Astrocyte of the hippocampus (primary cell): ENCODE measurements around the gene NCF4.

Source experiments
- DNase-seq: peaks from one replicate; pipeline ENCODE4 v3.0.0; 2011; ENCODE audit warnings: low read depth, low spot score

Gene NCF4

GRCh38 chr22:36894266-36894665 is 33.5 kb downstream of the NCF4 start:
- no peak for DNase-seq

DNA sequence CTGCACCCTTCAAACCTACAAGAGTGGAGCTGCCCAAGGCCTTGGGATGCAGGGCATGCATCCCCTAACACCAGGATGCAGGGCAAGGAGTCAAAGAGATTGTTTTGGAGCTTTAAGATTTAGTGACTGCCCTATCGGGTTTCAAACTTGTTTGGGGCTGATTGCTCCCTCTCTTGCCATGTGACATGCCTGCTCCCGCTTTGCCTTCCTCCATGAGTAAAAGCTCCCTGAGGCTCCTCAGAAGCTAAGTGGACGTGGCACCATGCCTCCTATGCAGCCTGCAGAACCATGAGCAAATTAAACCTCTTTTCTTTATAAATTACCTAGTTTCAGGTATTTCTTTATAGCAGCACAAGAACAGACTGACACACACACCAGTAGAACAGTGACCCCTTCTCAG is 36.8 kb downstream of the NCF4 start:
- DNase-seq: no peak

DNA sequence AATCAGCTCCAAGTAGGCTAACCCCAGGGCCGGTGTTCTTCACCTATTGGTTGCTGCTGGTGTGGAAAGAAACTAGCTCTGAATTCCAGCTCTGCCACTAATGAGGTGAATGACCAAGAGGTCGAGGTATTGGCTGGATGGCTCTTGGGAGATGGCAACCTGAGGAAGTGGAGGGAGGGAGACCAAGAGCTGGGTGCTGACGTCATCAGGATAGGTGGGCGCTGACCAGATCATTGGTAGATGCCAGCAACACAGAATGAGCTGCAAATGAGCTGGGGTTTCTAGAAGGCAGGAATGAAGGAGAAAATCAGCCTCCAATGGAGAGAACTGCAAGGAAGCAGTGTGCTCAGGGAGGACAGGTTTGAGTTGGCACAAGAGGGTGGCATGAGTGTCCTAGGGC is 37.9 kb downstream of the NCF4 start:
- DNase-seq: no peak

DNA sequence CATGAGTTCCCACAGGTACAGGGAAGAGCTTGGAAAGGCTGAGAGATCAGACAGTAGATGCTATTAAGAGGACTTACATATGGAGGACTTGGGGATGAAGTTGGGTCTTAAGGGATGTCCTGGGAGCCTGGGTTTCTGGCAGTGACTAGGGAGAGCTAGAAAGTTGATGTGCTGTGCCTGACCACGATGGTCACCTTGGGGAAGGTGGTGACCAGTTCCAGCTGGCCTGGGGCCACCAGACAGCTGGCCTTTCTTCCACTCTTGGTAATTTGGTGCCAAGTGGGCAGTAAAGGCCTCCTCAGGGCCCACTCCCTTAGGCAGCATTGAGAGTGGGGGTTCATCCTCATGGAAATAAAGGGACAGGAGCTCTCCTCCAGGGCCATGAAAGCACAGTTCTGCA is 38.7 kb downstream of the NCF4 start:
- no peak for DNase-seq

GRCh38 chr22:36900225-36900624 is 39.4 kb downstream of the NCF4 start:
- DNase-seq: no peak

DNA sequence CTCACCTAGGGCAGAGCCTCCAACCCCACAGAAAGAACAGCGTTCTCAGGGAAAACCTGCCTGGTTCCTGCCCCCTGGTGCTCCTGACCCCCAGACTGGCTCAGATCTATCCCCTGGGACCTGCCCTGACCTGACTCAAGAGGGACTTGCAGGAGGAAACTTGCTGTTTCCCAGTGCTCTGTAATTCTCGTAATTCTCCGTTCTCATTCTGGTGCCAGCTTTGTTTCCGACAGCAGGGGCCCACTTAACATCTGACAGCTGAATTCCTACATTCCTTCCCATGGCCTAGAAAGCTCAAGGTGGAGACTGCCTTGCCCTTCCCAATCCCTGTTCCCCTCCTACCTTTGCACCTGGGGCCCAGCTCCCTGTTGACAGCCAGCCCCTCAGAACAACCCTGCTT is 40.1 kb downstream of the NCF4 start:
- no peak for DNase-seq

- no peak for DNase-seq
These were observed 40.8 kb downstream of the NCF4 start for GRCh38 chr22:36901411-36902142.

DNA sequence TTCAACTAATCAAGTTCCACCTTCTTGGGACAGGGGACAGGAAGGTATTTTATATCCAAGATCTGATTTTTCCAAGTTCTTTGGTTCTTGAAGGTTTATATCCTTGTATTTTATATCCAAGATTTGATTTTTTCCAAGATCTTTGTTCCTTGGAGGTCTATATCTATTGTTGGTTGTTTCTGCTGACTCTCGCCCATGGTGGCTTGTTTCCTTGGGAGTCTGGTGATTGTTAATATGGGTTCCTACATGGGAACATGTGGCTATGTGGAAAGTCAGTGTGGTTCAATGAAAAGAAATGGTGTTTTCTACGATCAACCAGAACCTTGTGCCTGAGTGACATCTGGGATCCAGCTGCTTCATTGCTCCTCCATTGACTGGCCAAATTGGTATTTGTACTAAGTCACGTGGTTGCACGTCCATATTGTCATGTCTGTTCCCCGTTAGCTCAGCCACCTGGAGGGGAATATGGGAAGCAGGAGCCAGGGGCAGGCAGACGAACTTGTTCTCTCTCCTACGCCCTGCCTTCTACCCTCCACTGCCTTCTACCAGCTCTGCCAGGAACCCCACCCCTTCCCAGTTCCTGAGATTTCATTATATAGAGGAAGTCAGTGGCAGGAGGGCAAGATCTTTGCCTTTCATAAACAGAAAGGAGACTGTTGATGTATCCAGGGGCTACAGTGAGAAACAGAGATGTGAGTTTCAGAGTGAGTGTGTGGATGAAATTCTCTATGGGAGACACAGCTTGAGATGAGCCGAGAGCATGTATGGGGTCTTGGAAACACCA is 41.5 kb downstream of the NCF4 start:
- no peak for DNase-seq

DNA sequence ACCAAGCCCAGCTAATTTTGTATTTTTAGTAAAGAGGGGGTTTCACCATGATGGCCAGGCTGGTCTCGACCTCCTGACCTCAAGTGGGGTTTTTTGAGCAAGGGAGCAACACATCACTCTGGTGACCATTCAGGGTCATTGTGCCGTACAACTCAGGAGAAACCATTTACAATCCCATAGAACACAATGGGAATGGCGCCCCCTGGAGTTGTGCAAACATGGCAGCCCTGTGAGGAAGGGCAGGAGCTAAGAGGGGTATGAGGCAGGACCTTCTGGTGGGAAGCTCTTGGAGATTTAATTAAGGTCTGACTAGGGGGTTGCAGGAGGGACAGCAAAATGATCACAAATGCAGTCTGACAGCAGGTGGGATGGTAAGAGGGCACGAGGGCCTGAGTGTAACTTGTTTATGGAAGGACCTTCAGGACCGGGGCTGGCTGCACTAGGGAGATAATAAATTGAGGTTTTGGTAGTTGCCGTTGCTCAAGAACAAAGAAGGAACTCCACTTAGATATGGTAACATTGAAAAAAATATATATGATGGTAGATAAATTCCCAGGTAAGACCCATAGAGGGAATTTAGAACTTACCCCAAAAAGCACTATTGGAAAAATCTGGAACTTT is 43.6 kb downstream of the NCF4 start:
- DNase-seq: no peak

DNA sequence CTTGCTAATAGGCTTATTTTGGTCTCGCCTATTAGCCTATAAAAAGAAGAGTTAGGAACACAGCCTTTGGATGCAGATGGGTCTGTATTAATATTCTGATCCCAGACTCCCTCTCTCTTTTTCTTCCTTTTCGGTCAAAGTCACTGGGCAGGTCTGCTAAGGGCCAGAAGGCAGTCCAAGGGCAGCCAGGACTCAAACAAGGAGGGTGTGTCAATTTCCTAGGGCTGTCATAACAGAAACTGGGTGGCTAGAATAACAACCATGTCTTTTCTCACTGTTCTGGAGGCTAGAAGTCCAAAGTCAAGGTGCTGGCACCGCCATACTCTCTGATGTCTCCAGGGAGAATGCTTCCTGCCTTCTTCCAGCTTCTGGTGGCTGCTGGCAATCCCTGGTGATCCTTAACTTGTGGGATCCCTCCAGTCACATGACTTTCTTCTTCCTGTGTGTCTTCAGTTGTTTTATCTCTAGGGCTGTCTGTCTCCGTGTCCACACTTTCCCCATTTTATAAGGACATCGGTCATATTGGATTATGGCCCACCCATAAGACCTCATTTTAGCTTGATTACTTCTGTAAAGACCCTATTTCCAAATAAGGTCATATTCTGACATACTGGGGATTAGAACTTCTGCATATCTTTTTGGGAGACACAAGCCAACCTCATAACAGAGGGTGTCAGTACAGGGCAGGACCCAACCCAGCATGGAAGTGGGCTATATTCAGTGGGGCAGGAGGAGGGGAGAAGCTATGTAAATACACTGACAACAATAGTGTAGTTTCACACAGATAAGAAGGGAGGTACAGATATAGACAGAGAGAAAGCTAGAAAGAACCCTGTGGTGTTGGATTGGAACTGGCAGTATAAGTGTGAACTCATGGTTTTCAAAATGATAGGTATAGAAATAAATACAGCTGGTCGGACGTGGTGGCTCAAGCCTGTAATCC is 46.7 kb downstream of the NCF4 start:
- DNase-seq: no peak

- no peak for DNase-seq
These were observed 49.7 kb downstream of the NCF4 start for GRCh38 chr22:36910461-36910860.

GRCh38 chr22:36911887-36912661 is 51.3 kb downstream of the NCF4 start:
- DNase-seq: peak; percentile 48

- no peak for DNase-seq
These were observed 52.1 kb downstream of the NCF4 start for GRCh38 chr22:36912694-36913426.

DNA sequence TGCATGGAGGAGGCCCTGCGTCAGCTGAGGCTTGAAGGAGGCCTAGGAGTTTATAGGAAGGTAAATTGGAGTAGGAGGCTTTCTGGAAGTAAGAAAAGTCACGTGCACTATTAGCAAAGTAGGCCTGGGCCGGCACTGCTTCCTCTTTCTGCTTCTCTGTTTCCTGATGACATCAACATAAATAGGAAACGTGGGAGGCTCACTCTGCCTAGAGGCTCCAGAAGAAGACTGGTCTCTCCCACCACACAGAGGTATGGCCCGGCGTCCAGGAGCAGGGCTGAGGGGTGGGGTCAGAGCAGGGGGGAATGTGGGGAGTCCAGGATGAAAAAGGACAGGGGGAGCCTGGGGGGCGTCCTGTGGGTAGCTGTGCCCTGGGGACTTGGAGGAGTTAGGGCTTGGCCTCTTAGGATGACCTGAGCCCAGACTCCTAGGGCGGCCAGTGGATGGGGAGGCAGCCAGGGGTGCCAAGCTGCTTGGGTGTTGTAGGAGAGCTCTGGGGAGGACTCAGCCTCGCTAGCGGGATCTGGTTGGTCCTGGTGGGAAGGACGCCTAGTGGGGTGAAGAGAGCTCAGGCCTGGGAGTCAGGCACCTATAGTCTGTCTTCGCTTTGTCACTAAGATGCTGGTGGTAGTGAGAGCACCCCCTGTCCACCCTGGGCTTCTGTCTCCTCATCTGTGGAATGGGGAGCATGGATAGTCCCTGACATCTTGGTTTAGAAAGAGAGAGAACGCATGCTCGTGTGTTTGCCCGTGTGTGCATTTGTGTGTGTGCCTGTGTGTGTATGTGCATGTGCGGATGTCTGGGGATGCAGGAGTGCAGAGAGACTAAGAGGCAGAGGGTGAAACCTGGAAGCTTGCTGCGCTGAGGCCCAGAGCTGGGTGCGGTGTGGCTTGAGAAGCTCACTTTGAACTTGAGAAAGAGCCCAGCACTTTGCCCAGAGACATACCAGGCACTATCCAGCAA is 52.9 kb downstream of the NCF4 start, which contains the start of gene CSF2RB:
Gene CSF2RB (plus strand): TSS at position 202 of the 963 bp plus-strand sequence. CDS start 8,580 bp downstream, outside the sequence.
- no peak for DNase-seq

GRCh38 chr22:36914390-36914752 is 53.6 kb downstream of the NCF4 start:
- no peak for DNase-seq

DNA sequence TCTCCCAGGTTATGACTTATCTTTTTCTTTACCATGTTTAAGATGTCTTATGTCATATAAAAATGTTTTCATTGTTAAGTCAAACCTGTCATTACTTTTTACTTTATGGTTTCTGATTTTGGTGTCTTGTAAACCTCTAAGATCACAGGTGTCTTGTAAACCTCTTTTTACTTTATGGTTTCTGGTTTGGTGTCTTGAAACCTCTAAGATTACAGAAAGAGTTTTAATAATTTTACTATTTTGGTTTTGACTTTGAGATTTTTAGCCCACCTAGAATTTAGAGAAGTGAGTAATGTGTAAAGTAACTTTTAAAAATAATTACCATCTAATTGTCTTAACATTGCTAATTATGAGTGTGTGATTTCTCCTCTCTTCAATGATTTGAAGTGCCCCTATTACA is 55.2 kb downstream of the NCF4 start:
- DNase-seq: no peak

DNA sequence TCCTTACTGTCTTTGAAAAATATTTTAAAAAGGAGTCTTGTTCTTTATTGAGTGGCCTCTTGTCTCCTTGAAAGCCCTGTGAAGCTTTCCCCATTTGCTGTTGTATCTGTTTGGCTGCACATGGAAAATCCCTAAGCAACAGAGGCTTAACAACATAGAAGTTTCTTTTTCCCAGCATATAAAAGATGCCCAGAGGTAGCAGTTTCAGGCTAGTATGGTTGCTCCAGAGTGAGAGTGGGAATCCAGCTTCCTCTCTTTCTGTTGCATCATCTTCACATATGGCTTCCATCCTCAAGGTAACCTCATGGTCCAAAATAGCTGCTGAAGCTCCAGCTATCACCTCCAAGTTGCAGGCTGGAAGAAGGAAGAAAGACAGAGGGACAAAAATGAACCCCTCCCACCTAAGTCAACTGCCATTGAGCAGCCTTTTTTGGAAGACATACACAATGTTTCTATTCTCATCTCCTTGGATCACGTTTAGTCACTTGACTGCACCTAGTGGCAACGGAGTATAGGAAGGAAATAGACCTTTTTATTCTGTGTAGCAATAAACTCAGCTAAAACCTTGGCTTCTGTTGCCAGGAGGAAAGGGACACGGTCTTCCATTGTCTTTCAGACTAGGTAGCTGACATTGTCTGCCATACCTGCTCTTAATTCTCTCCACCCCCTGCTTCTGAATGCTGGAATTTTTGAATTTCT is 57.9 kb downstream of the NCF4 start:
- no peak for DNase-seq
